ENCODE results near the gene SAPCD2.

The SAPCD2 gene

DNA sequence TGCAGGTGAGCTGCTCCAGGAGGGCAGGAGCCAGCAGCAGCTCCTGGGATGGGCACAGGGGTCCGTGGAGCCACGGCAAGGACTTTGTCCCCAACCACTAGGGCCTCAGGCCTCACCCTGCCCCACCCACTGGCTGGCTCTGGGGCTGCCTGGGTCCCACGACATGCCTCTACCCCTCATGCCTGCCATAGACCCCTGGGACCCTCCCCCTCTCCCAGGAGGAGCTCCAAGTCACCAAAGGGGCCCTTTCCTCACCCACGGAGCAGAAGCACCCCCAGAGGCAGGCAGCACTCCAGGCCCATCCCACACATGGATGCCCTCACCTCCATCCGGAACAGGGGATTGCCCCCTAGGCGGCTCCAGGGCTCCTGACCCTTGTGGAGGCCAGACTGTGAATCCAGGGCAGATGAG is 48.8 kb downstream of the SAPCD2 start:
- TF ChIP-seq GLIS2 (tag by site-specific recombination; IDR thresholded peaks at IDR 0.05), result peak; percentile 24; the same call in 1 of the 2 replicates
- TF ChIP-seq KLF17 (tag by site-specific recombination; IDR thresholded peaks at IDR 0.05), result no peak
- TF ChIP-seq GLIS1 (tag by site-specific recombination; IDR thresholded peaks at IDR 0.05), result peak; percentile 39
- no peaks in the 10 kb centered on the region for H3K9me3 ChIP-seq (ENCODE audit: control insufficient read depth, insufficient read depth, low read depth, low read length)
- no peak overlapping the region for H3K4me3 ChIP-seq (ENCODE audit: low read depth, low read length)
- POLR2A ChIA-PET, result interaction anchor here (0.9 to 2.5 kb wide), 3 partner anchors 26 to 219 kb away, joined by 5 to 9 read pairs (median 8); partner anchors contain the start of genes PAXX and TUBB4B
- H3K36me3 ChIP-seq (ENCODE audit: control insufficient read depth in 2 of 2, insufficient read depth in 1 of 2, low read length in 2 of 2), result peaks cover 0 to 28% of the 10 kb centered on the region in 2 experiments; a peak in 1 of 3 replicates
- CTCF ChIA-PET, result interaction anchor here (0.5 to 5.1 kb wide), 9 partner anchors 8 to 271 kb away, joined by 3 to 25 read pairs (median 4); no protein-coding TSS in a partner anchor
- H3K27ac ChIP-seq (ENCODE audit: extremely low read depth, low read depth, low read length), result no peak overlapping the region
- no peaks in the 10 kb centered on the region for H3K4me1 ChIP-seq (ENCODE audit: control insufficient read depth, insufficient read depth, low read length)

DNA sequence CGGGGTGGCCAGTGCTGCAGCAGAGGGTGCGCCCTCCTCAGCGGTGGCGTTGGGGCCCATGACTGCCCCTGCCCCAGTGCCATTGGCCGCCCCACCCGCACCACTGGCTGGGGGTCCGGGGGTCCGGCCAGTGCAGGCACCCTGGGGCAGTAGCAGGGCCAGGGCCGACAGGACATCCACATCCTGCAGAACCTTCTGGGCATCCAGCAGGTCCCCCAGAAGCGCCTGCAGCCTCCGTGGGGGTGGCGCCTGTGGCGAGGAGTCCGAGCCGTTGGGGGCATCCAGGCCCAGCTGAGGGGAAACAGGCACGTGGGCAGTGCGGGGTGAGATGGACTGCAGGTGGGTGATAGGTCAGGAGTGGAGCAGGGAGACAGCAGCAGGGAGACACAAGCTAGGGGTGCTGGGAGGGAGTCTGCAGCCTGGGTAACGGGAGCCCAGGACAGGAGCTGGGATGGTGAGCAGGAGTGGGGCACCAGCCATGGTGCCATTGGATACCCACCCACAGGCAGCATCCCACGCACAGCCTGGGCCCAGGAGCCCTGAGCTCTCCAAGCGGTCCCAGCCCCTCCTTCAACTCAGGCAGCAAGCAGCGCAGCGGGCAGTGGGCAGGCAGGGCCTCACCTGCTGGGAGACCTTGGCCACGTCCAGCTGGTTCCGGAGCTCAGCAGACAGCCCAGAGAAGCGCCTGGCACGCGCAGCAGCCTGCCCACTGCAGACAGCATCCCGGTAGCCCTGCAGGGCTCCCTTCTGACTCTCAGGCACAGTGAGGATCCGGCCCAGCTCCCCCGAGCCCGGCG is 49.4 kb downstream of the SAPCD2 start:
- Histone ChIP-seq H3K9me3 (ENCODE audit: control insufficient read depth, insufficient read depth, low read depth, low read length) (no peaks in the 10 kb centered on the region), H3K27ac (ENCODE audit: extremely low read depth, low read depth, low read length) (no peak overlapping the region), H3K4me3 (ENCODE audit: low read depth, low read length) (no peak overlapping the region), H3K4me1 (ENCODE audit: control insufficient read depth, insufficient read depth, low read length) (no peaks in the 10 kb centered on the region), H3K36me3 (ENCODE audit: control insufficient read depth in 2 of 2, insufficient read depth in 1 of 2, low read length in 2 of 2) (peaks cover 0 to 34% of the 10 kb centered on the region in 2 experiments; a peak in 1 of 3 replicates)
- CTCF ChIA-PET, result interaction anchor here (0.5 to 5.1 kb wide), 9 partner anchors 8 to 272 kb away, joined by 3 to 25 read pairs (median 4); no protein-coding TSS in a partner anchor
- POLR2A ChIA-PET, result interaction anchor here (2.5 kb wide), 1 partner anchor 29 kb away, joined by 9 read pairs; the partner anchor contains the start of gene PAXX
- TF ChIP-seq ZNF174 (tag by site-specific recombination; IDR thresholded peaks at IDR 0.05), result no peak
- no peak for TF ChIP-seq ZNF837 (tag by site-specific recombination; IDR thresholded peaks at IDR 0.05)
- TF ChIP-seq KLF1 (tag by site-specific recombination; IDR thresholded peaks at IDR 0.05), result no peak
- TF ChIP-seq, protein P1, sequence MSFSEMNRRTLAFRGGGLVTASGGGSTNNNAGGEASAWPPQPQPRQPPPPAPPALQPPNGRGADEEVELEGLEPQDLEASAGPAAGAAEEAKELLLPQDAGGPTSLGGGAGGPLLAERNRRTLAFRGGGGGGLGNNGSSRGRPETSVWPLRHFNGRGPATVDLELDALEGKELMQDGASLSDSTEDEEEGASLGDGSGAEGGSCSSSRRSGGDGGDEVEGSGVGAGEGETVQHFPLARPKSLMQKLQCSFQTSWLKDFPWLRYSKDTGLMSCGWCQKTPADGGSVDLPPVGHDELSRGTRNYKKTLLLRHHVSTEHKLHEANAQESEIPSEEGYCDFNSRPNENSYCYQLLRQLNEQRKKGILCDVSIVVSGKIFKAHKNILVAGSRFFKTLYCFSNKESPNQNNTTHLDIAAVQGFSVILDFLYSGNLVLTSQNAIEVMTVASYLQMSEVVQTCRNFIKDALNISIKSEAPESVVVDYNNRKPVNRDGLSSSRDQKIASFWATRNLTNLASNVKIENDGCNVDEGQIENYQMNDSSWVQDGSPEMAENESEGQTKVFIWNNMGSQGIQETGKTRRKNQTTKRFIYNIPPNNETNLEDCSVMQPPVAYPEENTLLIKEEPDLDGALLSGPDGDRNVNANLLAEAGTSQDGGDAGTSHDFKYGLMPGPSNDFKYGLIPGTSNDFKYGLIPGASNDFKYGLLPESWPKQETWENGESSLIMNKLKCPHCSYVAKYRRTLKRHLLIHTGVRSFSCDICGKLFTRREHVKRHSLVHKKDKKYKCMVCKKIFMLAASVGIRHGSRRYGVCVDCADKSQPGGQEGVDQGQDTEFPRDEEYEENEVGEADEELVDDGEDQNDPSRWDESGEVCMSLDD (tag by site-specific recombination; IDR thresholded peaks at IDR 0.05), result no peak
- TF ChIP-seq ZNF600 (tag by site-specific recombination; IDR thresholded peaks at IDR 0.05), result peak; percentile 29; the same call in 1 of the 2 replicates
- TF ChIP-seq EGR2 (tag by site-specific recombination; IDR thresholded peaks at IDR 0.05; ENCODE audit: low read depth), result peak; percentile 52
- TF ChIP-seq ZNF239 (tag by site-specific recombination; IDR thresholded peaks at IDR 0.05), result no peak
- TF ChIP-seq ZNF529 (tag by site-specific recombination; IDR thresholded peaks at IDR 0.05; ENCODE audit: insufficient replicate concordance), result no peak
- no peak for TF ChIP-seq SP7 (tag by site-specific recombination; IDR thresholded peaks at IDR 0.05)
- TF ChIP-seq ZFHX2 (tag by site-specific recombination; conservative IDR thresholded peaks at IDR 0.05), result peak; percentile 77
- TF ChIP-seq ZNF692 (tag by site-specific recombination; IDR thresholded peaks at IDR 0.05), result no peak
- TF ChIP-seq, protein P2, sequence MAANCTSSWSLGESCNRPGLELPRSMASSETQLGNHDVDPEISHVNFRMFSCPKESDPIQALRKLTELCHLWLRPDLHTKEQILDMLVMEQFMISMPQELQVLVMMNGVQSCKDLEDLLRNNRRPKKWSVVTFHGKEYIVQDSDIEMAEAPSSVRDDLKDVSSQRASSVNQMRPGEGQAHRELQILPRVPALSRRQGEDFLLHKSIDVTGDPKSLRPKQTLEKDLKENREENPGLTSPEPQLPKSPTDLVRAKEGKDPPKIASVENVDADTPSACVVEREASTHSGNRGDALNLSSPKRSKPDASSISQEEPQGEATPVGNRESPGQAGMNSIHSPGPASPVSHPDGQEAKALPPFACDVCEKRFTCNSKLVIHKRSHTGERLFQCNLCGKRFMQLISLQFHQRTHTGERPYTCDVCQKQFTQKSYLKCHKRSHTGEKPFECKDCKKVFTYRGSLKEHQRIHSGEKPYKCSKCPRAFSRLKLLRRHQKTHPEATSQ (tag by site-specific recombination; IDR thresholded peaks at IDR 0.05), result no peak
- no peak for TF ChIP-seq ZNF654 (tag by site-specific recombination; IDR thresholded peaks at IDR 0.05; ENCODE audit: low read depth)
- no peak for TF ChIP-seq ZFP37 (tag by site-specific recombination; IDR thresholded peaks at IDR 0.05)
- no peak for TF ChIP-seq ZNF10 (tag by site-specific recombination; IDR thresholded peaks at IDR 0.05)
- TF ChIP-seq ZFP3 (tag by site-specific recombination; IDR thresholded peaks at IDR 0.05; ENCODE audit: low read depth), result no peak
- no peak for TF ChIP-seq SETDB1 (IDR thresholded peaks at IDR 0.05; ENCODE audit: insufficient read length, low read length)
- TF ChIP-seq, protein P3, sequence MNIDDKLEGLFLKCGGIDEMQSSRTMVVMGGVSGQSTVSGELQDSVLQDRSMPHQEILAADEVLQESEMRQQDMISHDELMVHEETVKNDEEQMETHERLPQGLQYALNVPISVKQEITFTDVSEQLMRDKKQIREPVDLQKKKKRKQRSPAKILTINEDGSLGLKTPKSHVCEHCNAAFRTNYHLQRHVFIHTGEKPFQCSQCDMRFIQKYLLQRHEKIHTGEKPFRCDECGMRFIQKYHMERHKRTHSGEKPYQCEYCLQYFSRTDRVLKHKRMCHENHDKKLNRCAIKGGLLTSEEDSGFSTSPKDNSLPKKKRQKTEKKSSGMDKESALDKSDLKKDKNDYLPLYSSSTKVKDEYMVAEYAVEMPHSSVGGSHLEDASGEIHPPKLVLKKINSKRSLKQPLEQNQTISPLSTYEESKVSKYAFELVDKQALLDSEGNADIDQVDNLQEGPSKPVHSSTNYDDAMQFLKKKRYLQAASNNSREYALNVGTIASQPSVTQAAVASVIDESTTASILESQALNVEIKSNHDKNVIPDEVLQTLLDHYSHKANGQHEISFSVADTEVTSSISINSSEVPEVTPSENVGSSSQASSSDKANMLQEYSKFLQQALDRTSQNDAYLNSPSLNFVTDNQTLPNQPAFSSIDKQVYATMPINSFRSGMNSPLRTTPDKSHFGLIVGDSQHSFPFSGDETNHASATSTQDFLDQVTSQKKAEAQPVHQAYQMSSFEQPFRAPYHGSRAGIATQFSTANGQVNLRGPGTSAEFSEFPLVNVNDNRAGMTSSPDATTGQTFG (tag by site-specific recombination; IDR thresholded peaks at IDR 0.05; ENCODE audit: borderline replicate concordance), result no peak
- no peak for TF ChIP-seq YY2 (tag by site-specific recombination; IDR thresholded peaks at IDR 0.05)
- TF ChIP-seq GLIS2 (tag by site-specific recombination; IDR thresholded peaks at IDR 0.05), result 0 out of 2 replicates have a peak, but pooled peaks have one; percentile 25
- no peak for TF ChIP-seq FEZF1 (tag by site-specific recombination; IDR thresholded peaks at IDR 0.05)
- TF ChIP-seq ZNF548 (tag by site-specific recombination; IDR thresholded peaks at IDR 0.05), result no peak
- no peak for TF ChIP-seq KLF10 (tag by site-specific recombination; IDR thresholded peaks at IDR 0.05)
